GM12878 (cell line): ENCODE measurements around the gene RFXANK. TPM values are rescaled to one million over a fixed set of nuclear protein-coding genes. Genes with fewer than 3 reads are reported as not detected.

ENCODE experiments used
- ATAC-seq: fragments of 200-7000 bp; cut with Tn5 transposase; 3 replicates; pipeline ENCODE4 v1.9.1; 2020; ENCODE audit warnings: mild to moderate bottlenecking, moderate library complexity
- BruUV-seq: library from RNA; stranded (reverse); fragments of 400-500 nt; replicated peaks from 2 replicates; lab custom pipeline; 2021; lab: Mats Ljungman, UMichigan
- CTCF ChIA-PET: fragments of 300-600 bp; sonication (Branson Sonifier 250); formaldehyde crosslinking; extraction: SDS; loops from one replicate; lab custom pipeline; 2021; ENCODE audit warnings: inconsistent platforms; lab: Yijun Ruan, JAX
- POLR2A ChIA-PET: fragments of 350-600 bp; formaldehyde crosslinking; extraction: SDS; loops from one replicate; lab custom pipeline; 2021; ENCODE audit warnings: inconsistent platforms; lab: Charles Lee
- RAD21 ChIA-PET: fragments of 300-600 bp; sonication (Branson Sonifier 250); formaldehyde crosslinking; loops from one replicate; lab custom pipeline; 2023; ENCODE audit warnings: antibody characterized with exemption; ENCODE audit not compliant: unreplicated experiment; lab: Charles Lee
- SMC1A ChIA-PET: fragments of 300-600 bp; sonication (Branson Sonifier 250); formaldehyde crosslinking; loops from one replicate; lab custom pipeline; 2023; ENCODE audit not compliant: unreplicated experiment, uncharacterized antibody; lab: Charles Lee
- DNase-seq: peaks from one replicate; pipeline ENCODE4 v3.0.0-alpha.2; 2011; ENCODE audit warnings: low read depth, low spot score
- FAIRE-seq: peaks from 3 replicates; lab custom pipeline; 2011; peaks lifted over from hg19 to GRCh38; lab: Jason Lieb, UNC
- H2AFZ ChIP-seq: 2 replicates; pipeline ENCODE4 v1.6.0; 2011; ENCODE audit warnings: low read depth, low read length, control low read depth; ENCODE audit not compliant: control insufficient read depth
- H3K27ac ChIP-seq: 2 replicates; pipeline ENCODE4 v1.5.1; 2011; ENCODE audit warnings: control low read depth; ENCODE audit not compliant: control insufficient read depth, insufficient read depth
- H3K27me3 ChIP-seq, 2 experiments: replicated peaks in 1 of 2; 2 replicates each; pipeline versions ENCODE4 v1.6.0 to v1.6.1; 2011; ENCODE audit warnings: low read length in 1 of 2; ENCODE audit not compliant: control insufficient read depth in 2 of 2, insufficient read depth in 2 of 2
- H3K36me3 ChIP-seq, 2 experiments: 2 replicates each; pipeline ENCODE4 v1.5.1; 2011; ENCODE audit warnings: low read length in 1 of 2; ENCODE audit not compliant: control insufficient read depth in 2 of 2, insufficient read depth in 2 of 2
- H3K4me1 ChIP-seq: 2 replicates; pipeline ENCODE4 v1.6.1; 2011; ENCODE audit warnings: mild to moderate bottlenecking, low read length, moderate library complexity, mixed read lengths; ENCODE audit not compliant: control insufficient read depth, insufficient read depth
- H3K4me2 ChIP-seq: 2 replicates; pipeline ENCODE4 v1.6.0; 2011; ENCODE audit warnings: control low read depth; ENCODE audit not compliant: control insufficient read depth, insufficient read depth
- H3K4me3 ChIP-seq: fragments of 200-600 bp; sonication (generic); 2 replicates; pipeline ENCODE4 v1.5.1; 2016
- H3K79me2 ChIP-seq: 2 replicates; pipeline ENCODE4 v1.6.0; 2011; ENCODE audit warnings: low read length; ENCODE audit not compliant: control insufficient read depth, insufficient read depth
- H3K9ac ChIP-seq: 2 replicates; pipeline ENCODE4 v1.8.0; 2011; ENCODE audit warnings: low read length, control low read depth, mixed read lengths; ENCODE audit not compliant: control insufficient read depth, insufficient read depth
- H3K9me3 ChIP-seq: replicated peaks from 3 replicates; pipeline ENCODE4 v1.5.1; 2011; ENCODE audit warnings: mild to moderate bottlenecking, low read length; ENCODE audit not compliant: control insufficient read depth, insufficient read depth
- H4K20me1 ChIP-seq: 2 replicates; pipeline ENCODE4 v1.6.0; 2011; ENCODE audit not compliant: control insufficient read depth, insufficient read depth
- BACH1 ChIP-seq: fragments of 450-650 bp; IDR thresholded peaks from 2 replicates; pipeline ENCODE4 v1.6.1; 2017; ENCODE audit warnings: mild to moderate bottlenecking, borderline replicate concordance
- CHD1 ChIP-seq: IDR thresholded peaks from 2 replicates; pipeline ENCODE4 v1.6.1; 2012; ENCODE audit warnings: low read depth, low read length, improper control_type of control experiment
- CHD2 ChIP-seq: IDR thresholded peaks from 2 replicates; pipeline ENCODE4 v1.6.1; 2011; ENCODE audit warnings: low read depth, low read length, improper control_type of control experiment, borderline replicate concordance
- DPF2 ChIP-seq: fragments of 450-650 bp; IDR thresholded peaks from 2 replicates; pipeline ENCODE4 v1.6.1; 2017; ENCODE audit warnings: mild to moderate bottlenecking
- E4F1 ChIP-seq: fragments of 450-650 bp; IDR thresholded peaks from 2 replicates; pipeline ENCODE4 v1.6.1; 2018; ENCODE audit warnings: borderline replicate concordance, mild to moderate bottlenecking; ENCODE audit not compliant: partially characterized antibody
- EED ChIP-seq: sonication (generic); IDR thresholded peaks from 2 replicates; pipeline ENCODE4 v1.6.1; 2016; ENCODE audit warnings: antibody characterized with exemption, low read depth
- EP300 ChIP-seq, 2 experiments: fragments of 150-350 bp in 1 of 2; IDR thresholded peaks; 2 replicates each; pipeline ENCODE4 v1.6.1; 2011 to 2012; ENCODE audit warnings: low read depth in 2 of 2, low read length in 2 of 2, borderline replicate concordance in 1 of 2, improper control_type of control experiment in 1 of 2, inconsistent platforms in 1 of 2; ENCODE audit not compliant: control insufficient read depth in 1 of 2
- HDGF ChIP-seq: fragments of 450-650 bp; IDR thresholded peaks from 2 replicates; pipeline ENCODE4 v1.6.1; 2016; ENCODE audit warnings: antibody characterized with exemption
- IKZF2 ChIP-seq, 2 experiments: fragments of 450-650 bp; IDR thresholded peaks; 2 replicates each; pipeline ENCODE4 v1.6.1; 2017; ENCODE audit warnings: mild to moderate bottlenecking in 2 of 2, moderate library complexity in 2 of 2
- IRF4 ChIP-seq: IDR thresholded peaks from 2 replicates; pipeline ENCODE4 v1.6.1; 2011; ENCODE audit warnings: low read depth, low read length
- JUNB ChIP-seq: IDR thresholded peaks from 2 replicates; pipeline ENCODE4 v1.6.1; 2016; ENCODE audit warnings: antibody characterized with exemption, mild to moderate bottlenecking
- KLF5 ChIP-seq: fragments of 450-650 bp; IDR thresholded peaks from 2 replicates; pipeline ENCODE4 v1.6.1; 2014; ENCODE audit warnings: mild to moderate bottlenecking; ENCODE audit not compliant: partially characterized antibody
- MTA3 ChIP-seq: IDR thresholded peaks from 2 replicates; pipeline ENCODE4 v1.6.1; 2012; ENCODE audit warnings: low read length, inconsistent platforms, borderline replicate concordance
- MYB ChIP-seq: fragments of 150-350 bp; IDR thresholded peaks from 2 replicates; pipeline ENCODE4 v1.6.1; 2014; ENCODE audit warnings: mild to moderate bottlenecking, low read depth, low read length, borderline replicate concordance
- NR2C1 ChIP-seq: fragments of 450-650 bp; IDR thresholded peaks from 2 replicates; pipeline ENCODE4 v1.6.1; 2017; ENCODE audit warnings: antibody characterized with exemption, mild to moderate bottlenecking, moderate library complexity
- NR2F1 ChIP-seq: fragments of 450-650 bp; conservative IDR thresholded peaks from 2 replicates; pipeline ENCODE4 v1.6.1; 2017; ENCODE audit warnings: mild to moderate bottlenecking
- STAT3 ChIP-seq: IDR thresholded peaks from 2 replicates; pipeline ENCODE4 v1.6.1; 2011; ENCODE audit warnings: low read depth, low read length, improper control_type of control experiment
- SUZ12 ChIP-seq: fragments of 200-600 bp; sonication (generic); IDR thresholded peaks from one replicate; pipeline ENCODE4 v1.6.1; 2018; ENCODE audit warnings: antibody characterized with exemption, mild to moderate bottlenecking; ENCODE audit not compliant: unreplicated experiment
- TCF3 ChIP-seq: IDR thresholded peaks from 2 replicates; pipeline ENCODE4 v1.6.1; 2012; ENCODE audit warnings: low read depth, mild to moderate bottlenecking, low read length, borderline replicate concordance; ENCODE audit not compliant: insufficient read depth
- YY1 ChIP-seq: IDR thresholded peaks from 2 replicates; pipeline ENCODE4 v1.6.1; 2011; ENCODE audit warnings: low read depth, mild to moderate bottlenecking, low read length
- ZNF274 ChIP-seq: IDR thresholded peaks from one replicate; pipeline ENCODE4 v1.8.0; 2011; ENCODE audit not compliant: insufficient read length, insufficient read depth
- WGBS: methylation state at CpG from one replicate; pipeline ENCODE4 v1.1.6; 2016; ENCODE audit warnings: low lambda C conversion rate; ENCODE audit not compliant: insufficient replicate concordance, insufficient coverage; ENCODE audit errors: missing lambda C conversion rate; 5-methylcytosine and 5-hydroxymethylcytosine counted together
- in situ Hi-C: fragments of 300-500 bp; cut with MboI; formaldehyde crosslinking; loops from 9 replicates; pipeline ENCODE4 v1.14.3; 2018; ENCODE audit warnings: mixed read lengths
- intact Hi-C: fragments of 100-400 bp; cut with micrococcal nuclease; formaldehyde crosslinking; loops from one replicate; pipeline ENCODE4 v1.14.2; 2022; ENCODE audit not compliant: unreplicated experiment
- polyA plus RNA-seq, 11 experiments: library from polyadenylated mRNA; depleted of rRNA in 4 of 11; unstranded in 6 of 11; stranded (reverse) in 5 of 11; fragments of >200 nt; fragmentation: Nextera tagmentation in 4 of 11; fragmentation: Illumina TruSeq in 1 of 11; extraction: Ambion mirVana in 4 of 11; extraction: Trizol in 1 of 11; gene quantifications; 1 replicate in 1 of 11; 2 replicates in 10 of 11; pipeline versions ENCODE4 v1.2.1 to v1.2.3, GENCODE V29; 2011 to 2016; ENCODE audit warnings: inconsistent platforms in 2 of 11, missing spikeins in 2 of 11, low read depth in 1 of 11
- total RNA-seq, 4 experiments: library from RNA; depleted of rRNA in 3 of 4; stranded (reverse); fragments of >200 nt in 3 of 4; fragmentation: Illumina TruSeq in 1 of 4; extraction: Trizol in 1 of 4; gene quantifications; 2 replicates each; pipeline versions ENCODE4 v1.2.1 to v1.2.3, GENCODE V29; 2013 to 2021

The RFXANK gene
- total and polyA plus RNA-seq, 10 of the 15 experiments (the other 5 are each of a cell fraction or from before 2014, with no cell fraction given), result 70.8 to 125 (median 95.7) TPM

- Histone ChIP-seq H2AFZ (no peak overlapping the region; the same call in 1 of the 2 replicates), H3K27ac (peak overlapping the region; percentile 57), H4K20me1 (no peaks in the 10 kb centered on the region), H3K9ac (no peak overlapping the region), H3K79me2 (peaks cover 7% of the 10 kb centered on the region), H3K27me3 (no peaks in the 10 kb centered on the region), H3K4me2 (peak overlapping the region; percentile 24; the same call in 1 of the 2 replicates), H3K9me3 (no peaks in the 10 kb centered on the region), H3K4me3 (no peak overlapping the region), H3K4me1 (peaks cover 26% of the 10 kb centered on the region), H3K36me3 (no peaks in the 10 kb centered on the region)
- no peak for FAIRE-seq
- RAD21 ChIA-PET, result interaction anchor here (14.0 kb wide), 1 partner anchor 18 kb away, joined by 394 read pairs; no protein-coding TSS in a partner anchor
- no peak for DNase-seq
- BruUV-seq, result no TSS peak
- CTCF ChIA-PET, result interaction anchor here (0.7 to 6.6 kb wide), 4 partner anchors 14 to 31 kb away, joined by 3 to 86 read pairs (median 4); no protein-coding TSS in a partner anchor
- WGBS, result 32% methylated on average over 8 of the region's 8 CpGs
- ATAC-seq, result peak; percentile 23
- SMC1A ChIA-PET, result interaction anchor here (1.1 to 6.5 kb wide), 6 partner anchors 12 to 31 kb away, joined by 3 to 114 read pairs (median 4); no protein-coding TSS in a partner anchor
- in situ Hi-C loops, result no loop called here
- intact Hi-C loops, result no loop called here
- POLR2A ChIA-PET, result interaction anchor here (0.9 kb wide), 1 partner anchor 20 kb away, joined by 3 read pairs; no protein-coding TSS in a partner anchor
- no peak for TF ChIP-seq MTA3
- TF ChIP-seq NR2C1, result no peak
- no peak for TF ChIP-seq HDGF
- TF ChIP-seq YY1, result 0 out of 2 replicates have a peak, but pooled peaks have one; percentile 12
- TF ChIP-seq JUNB, result no peak
- no peak for TF ChIP-seq CHD2
- no peak for TF ChIP-seq STAT3
- no peak for TF ChIP-seq SUZ12
- TF ChIP-seq BACH1, result no peak
- TF ChIP-seq EED, result no peak
- no peak for TF ChIP-seq CHD1
- no peak for TF ChIP-seq KLF5
- no peak for TF ChIP-seq NR2F1
- TF ChIP-seq ZNF274, result no peak
- 0 out of 2 replicates have a peak, but pooled peaks have one; percentile 35 for TF ChIP-seq DPF2
- TF ChIP-seq IRF4, result no peak
- no peak for TF ChIP-seq E4F1
- no peak for TF ChIP-seq MYB
- TF ChIP-seq EP300 (IDR thresholded peaks at IDR 0.05; ENCODE audit: borderline replicate concordance in 1 of 2, control insufficient read depth in 1 of 2, low read depth in 2 of 2, low read length in 2 of 2), result no peak
- TF ChIP-seq IKZF2 (IDR thresholded peaks at IDR 0.05), result no peak
- TF ChIP-seq TCF3, result 0 out of 2 replicates have a peak, but pooled peaks have one; percentile 43
These were observed 20.1 kb upstream of the RFXANK start for GRCh38 chr19:19171821-19172532.
